Activated CD8-positive, alpha-beta memory T cell treated with anti-CD3 and anti-CD28 coated beads, Interleukin-2, amount 50 U/mL, for 4 hours (primary cell): Measurements from ENCODE around the gene STARD5.

Experiments
- DNase-seq: peaks from one replicate; pipeline ENCODE4 v3.0.0-alpha.2; 2020

Gene STARD5

DNA sequence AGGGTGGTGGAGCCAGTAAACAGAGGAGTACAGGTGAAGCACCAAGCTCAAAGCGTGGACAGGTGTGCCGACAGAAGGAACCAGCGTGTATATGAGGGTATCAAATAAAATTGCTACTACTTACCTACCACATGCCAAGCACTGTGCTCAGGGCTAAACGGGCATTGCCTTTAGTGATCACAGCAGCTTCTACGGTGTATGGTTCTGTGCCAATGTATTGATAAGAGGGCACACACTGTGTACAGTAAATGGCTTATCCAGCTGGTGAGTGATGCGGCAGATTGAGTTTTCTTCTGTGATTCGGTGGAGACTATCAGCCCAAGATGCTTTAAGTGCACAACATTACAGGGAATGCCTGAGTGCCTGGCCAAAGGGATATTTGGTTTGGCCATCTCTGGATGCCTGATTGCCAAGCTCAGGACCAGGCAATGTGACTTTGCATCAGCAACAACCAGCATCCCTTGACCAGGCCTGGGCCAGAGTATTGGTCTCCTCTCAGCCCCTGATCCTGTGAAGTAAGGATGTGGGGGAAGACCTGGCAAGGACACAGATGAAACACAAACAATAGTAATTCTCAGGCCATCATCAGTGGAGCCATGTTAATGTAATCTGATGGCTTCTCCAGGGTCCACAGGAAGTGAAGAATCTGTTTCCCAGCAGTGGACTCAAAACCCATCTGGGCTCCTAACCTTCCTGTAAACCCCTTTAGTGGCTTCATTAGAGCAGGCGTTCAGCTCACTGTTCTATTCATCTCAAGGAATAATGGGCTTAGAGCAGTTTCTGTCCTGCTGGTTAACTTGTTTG lies 14.1 kb downstream of the STARD5 start:
- no peak for DNase-seq

DNA sequence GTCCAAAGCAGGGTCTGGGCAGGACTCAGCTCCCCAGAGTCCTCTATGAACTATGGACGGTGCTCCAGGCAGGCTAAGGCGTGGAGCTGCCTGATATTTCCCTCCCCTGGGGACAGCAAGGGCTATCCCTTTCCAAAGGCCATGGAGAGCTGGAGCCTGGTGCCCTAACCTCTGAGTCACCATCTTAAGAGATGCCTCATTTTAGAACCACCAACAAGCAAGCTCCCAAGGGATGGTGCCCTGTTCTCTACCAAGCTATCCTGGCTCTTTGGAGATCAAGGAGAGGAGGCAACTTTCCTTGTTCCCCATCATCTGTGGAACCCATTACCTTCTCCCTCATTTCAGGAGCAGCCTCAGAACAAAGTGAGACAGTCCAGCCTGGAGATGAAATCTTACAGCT lies 15.7 kb downstream of the STARD5 start:
- no peak for DNase-seq

DNA sequence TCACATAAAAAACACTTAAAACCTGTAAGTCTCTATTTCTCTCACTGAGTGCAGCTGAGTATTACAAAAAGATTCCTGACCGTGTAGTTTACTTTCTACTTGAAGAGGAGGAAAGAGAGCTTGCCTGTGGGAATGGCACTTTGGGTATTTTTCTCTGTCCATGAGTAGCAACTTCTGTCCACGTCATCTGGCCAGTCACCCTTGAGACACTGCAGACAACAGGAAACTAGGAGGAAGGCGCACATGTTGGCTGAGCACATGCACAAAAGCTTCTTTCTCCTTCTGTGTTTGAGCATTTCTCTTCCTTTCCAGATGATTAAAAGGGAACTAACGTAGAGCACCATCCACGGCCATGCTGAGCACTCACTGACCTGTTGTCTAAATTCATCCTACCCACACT lies 19.7 kb downstream of the STARD5 start:
- DNase-seq: no peak

DNA sequence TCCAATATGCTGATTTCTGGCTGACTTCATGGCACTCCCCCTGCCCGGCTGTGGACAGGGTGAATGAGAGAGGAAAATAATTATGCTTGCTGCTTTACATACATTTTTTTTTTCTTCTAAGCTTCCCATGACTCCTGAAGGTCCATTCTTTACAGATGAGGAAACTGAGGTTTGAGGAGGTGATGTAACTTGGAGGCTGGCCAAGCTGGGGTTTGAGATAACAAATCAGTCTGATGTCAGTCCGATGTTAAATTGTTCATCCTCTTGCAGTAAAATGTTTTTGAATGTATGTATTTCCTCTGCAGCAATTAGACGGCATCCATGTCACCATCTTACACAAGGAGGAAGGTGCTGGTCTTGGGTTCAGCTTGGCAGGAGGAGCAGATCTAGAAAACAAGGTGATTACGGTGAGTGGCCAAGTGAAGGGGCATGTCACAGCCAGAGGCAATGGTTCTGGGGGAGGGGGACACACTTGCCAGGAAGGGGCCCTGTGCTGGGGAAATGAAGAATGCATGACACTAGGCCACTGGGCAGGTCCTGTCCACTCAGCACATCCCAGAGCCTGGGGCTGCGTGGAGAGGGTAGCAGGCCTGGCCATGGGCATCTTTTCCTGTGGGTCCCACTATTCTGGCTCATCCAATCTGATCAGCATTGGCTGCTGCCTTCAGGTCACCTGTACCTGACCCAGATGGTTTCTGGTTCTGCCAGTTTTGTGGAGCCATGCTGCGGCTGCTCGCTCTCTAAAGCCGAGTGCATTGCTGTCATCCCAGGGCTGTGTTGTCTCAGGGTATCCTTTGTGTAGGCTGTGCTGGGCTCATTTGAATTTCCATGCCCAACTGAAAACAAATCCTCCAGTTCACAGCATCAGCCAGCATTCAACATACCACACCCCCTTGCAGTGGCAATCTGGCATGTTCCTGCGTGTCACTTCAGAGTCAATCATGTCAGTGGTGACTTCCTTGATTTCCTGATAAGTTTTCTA lies 20.4 kb downstream of the STARD5 start:
- DNase-seq: no peak

DNA sequence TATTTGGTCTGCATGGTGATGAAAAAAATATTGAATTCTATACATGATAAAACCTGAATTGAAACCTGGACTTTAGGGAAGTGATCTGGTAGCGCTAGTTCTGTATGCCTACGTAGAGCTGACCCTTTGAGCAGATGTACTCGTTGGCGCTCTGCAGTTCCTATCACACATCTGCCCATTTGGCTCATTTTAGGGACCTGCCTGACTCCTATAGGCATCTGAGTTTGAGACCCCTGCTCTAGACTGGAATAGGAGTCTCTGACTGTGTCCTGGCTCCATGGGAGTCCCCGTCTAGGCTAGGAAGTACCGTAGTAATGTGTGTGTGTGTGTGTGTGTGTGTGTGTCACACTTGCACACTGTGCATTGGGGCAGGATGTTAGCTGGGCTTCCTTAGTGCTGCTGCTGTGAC lies 21.2 kb downstream of the STARD5 start:
- no peak for DNase-seq

DNA sequence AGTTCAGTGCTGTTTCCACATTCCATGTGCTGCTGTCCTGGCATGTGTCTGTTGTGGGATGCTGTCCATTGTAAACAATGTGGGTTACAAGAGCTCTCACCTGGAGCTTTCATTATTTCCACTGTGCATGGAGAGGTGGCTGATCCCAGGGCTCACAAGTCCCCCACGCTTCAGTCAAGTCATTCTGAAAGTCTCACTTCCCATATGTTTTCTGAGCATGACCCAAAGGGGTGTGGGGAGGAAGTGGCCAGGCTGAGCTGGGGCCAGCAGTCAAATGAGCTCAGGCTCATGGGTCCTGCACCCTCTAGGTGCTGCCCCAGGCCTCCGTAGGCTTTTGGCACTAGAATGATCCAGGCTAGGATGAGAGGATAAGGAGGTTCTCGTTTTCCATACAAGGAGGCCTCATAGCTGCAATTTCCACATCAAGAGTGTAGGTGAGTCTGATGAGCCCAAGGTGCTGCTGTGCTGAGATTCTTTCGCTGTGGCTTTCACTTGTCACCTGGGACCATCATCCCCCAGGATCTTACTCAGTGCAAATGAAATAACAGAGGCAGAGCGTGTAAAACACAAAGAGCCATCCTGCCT lies 22.0 kb downstream of the STARD5 start:
- DNase-seq: no peak

DNA sequence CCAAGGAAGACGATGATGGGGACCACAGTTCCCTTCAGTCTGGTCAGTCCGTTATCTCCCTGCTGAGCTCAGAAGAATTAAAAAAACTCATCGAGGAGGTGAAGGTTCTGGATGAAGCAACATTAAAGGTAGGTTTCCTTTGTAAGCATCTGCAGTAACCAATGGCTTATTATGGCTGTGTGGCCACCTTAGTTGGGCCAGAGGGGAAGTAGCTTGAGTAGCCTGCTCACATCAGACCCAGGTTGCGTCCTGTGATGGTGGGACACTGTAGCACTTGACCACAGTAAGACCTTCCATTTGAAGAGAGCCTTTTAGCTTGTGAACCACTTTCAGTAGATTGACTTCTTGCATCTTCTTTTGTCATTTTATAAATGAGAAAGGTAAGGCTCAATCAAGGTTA lies 22.6 kb downstream of the STARD5 start:
- no peak for DNase-seq

DNA sequence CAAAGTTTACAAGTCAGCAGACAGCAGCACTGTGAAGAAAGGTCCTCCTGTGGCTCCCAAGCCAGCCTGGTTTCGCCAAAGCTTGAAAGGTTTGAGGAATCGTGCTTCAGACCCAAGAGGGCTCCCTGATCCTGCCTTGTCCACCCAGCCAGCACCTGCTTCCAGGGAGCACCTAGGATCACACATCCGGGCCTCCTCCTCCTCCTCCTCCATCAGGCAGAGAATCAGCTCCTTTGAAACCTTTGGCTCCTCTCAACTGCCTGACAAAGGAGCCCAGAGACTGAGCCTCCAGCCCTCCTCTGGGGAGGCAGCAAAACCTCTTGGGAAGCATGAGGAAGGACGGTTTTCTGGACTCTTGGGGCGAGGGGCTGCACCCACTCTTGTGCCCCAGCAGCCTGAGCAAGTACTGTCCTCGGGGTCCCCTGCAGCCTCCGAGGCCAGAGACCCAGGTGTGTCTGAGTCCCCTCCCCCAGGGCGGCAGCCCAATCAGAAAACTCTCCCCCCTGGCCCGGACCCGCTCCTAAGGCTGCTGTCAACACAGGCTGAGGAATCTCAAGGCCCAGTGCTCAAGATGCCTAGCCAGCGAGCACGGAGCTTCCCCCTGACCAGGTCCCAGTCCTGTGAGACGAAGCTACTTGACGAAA lies 24.2 kb downstream of the STARD5 start:
- no peak for DNase-seq

DNA sequence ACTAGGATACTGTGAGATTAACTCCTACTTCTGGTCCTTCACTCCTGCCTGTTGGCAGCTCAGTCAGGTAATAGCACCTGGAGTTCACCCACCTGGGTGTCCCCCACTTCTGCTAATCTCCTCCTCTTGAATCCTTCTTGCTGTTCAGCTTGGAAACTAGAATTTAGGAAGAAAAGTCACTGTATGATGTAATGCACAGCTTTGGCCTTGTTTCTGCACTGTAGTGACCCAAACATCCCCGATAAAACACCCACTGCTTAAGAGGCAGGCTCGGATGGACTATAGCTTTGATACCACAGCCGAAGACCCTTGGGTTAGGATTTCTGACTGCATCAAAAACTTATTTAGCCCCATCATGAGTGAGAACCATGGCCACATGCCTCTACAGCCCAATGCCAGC lies 24.8 kb downstream of the STARD5 start:
- no peak for DNase-seq

DNA sequence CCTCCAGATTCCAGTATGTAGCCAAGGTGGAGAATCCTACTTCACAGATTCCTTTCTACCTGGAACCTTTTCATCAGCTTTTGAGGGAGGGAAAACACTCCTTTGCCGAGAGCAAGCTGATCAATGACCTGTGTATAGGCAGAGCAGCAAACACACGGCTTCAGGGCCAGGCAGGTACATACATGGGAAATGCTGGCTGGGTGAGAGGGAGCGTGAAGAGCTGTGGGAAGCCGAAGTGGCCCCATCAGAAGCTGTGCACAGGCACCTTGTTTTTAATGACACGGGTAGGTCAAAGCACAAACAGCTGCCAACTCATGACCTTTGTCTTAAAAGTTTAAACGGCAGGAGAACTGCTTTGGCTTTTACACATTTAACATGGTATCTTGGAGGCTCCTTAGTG lies 25.3 kb downstream of the STARD5 start:
- DNase-seq: no peak

DNA sequence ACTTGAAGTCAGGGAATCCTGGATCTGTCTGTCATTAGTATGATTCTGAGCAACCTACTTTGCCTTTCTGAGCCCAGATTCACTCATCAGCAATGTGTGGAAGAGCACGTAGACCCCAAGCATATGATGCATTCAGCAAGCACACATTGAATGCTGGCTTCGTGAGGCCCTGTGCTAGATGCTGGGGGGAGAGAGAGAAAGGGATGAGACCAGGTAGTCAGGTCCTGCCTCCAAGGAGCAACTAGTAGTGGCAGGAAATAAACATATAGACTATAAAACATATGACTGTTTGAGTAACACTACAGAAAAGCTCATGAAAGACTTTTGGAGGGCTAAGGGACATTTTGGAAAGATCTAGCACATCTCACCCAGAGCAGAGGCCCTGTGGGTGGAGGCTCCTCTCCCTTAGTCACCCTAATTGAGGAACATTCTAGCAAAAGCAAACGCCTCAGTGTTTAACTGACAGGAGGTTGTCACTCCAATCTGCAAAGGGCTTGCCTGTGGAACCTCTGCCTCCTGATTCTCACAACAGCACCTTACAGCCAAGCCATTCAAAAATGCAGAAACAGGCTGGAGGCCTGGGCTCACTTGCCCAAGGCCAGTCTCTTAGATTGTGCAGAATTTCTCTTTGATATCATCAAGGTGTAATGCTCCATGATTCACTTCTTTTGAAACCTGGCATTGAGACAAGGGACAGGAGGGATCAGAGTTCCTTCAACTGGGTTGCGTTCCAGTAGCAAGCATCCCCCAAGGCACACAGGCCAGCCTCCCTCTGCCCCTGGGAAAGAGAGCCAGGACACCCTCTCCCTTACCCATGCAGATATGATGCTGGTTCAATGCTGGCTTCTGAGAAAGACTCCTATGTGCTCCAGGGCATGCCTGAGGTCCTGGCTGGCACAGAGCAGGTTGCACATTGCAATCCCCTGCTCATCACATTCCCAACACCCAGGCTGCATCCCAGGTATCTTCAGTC lies 26.1 kb downstream of the STARD5 start:
- DNase-seq: no peak

DNA sequence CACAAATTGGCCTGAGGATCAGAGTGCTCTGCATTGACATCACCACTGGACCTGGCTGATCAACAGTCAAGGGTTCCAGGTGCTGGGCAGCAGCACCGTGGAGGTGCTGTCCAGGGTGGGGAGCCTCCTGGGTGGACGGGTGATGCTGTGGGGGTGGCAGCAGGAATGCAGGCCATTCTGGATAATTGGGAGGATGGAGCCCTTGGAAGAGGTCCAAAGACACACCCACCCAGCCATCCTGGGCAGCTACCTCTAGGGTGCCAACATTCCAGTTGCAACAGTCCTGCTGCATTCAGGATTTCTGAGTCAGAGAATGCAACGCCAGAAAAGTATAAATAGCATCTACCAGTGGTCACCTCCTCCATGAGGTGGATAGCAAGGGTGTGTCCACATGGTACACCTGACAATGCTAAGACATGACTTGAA lies 26.8 kb downstream of the STARD5 start:
- DNase-seq: no peak

DNA sequence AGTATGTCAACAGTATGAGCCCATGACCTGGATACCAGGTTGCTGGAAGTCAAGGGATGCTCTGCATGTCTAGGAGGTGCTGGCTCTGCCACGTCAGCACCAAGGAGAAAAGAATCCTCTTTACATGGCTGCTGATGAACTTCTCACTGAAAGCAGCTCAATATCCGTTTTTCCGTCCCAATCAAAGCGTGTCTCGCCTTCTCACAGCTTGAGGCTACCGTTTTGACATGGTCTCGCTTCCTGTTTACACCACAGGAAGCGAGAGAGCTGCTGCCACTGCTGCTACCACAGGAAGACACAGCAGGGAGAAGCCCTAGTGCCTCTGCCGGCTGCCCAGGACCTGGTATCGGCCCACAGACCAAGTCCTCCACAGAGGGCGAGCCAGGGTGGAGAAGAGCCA lies 27.3 kb downstream of the STARD5 start:
- peak; percentile 51 for DNase-seq

DNA sequence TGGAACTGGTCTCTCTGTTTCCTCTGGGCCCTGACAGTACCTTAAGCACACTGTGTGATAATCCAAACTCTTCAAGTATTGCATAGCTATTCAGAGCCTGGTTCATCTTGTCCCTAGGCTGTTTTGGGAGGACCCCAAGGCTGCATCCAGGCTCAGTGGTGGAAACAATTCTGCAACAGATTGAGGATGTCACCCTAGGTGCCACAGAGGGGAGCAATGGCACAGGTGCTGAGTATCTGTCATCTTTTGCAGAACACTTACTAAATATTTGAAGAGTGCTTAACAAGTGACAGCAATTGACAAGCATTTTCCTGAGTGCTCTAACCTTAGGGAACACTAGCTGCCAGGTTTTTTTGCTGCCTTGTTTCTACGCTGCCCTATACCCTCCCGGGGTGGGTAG lies 27.8 kb downstream of the STARD5 start:
- DNase-seq: no peak

DNA sequence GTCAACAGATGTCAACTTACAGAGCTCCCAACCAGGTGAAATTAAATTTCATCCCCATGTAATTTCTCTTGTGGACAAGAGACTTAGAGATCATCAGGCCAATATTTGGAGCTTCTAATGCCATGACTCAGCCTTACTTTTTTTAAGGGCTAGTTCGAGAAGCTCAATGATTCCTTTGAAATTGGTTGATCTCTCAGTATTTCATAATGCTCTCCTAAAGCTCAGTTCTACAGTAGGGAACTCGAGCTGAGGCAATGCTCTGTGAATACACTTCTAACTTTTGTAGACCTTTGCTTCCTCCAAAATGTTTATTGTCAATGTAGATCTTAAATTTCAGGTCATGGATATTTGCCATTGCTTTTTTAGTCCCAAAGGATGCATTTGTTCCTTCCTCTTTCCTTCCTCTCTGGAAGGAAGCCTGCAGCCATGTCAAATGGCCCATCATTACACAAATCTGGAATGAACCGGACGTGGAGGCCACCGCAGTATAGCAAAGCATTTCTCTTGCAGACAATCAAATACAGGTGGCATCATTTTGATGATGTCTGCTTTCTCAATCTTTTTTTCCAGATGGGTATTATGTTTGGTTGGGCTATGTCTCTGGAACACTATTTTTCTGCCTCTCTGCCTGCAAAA lies 28.3 kb downstream of the STARD5 start:
- DNase-seq: no peak

DNA sequence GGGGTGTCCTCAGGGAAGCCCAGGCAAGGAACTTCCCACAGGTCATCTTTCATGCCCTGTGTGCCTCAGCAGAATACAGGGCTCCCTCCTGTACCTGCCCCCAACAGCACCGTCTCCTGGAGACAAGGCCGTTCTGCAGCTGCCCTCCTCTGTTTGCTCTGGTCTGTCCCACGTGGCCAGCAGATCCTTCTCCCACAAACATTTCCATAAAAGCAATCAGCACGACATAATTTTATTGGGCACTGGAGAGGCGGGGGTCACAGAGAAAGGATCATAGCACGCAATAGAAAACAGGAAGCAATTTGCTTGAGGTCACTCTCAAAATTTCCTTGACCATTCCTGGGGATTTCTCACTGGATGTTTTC lies 29.4 kb downstream of the STARD5 start:
- DNase-seq: no peak

DNA sequence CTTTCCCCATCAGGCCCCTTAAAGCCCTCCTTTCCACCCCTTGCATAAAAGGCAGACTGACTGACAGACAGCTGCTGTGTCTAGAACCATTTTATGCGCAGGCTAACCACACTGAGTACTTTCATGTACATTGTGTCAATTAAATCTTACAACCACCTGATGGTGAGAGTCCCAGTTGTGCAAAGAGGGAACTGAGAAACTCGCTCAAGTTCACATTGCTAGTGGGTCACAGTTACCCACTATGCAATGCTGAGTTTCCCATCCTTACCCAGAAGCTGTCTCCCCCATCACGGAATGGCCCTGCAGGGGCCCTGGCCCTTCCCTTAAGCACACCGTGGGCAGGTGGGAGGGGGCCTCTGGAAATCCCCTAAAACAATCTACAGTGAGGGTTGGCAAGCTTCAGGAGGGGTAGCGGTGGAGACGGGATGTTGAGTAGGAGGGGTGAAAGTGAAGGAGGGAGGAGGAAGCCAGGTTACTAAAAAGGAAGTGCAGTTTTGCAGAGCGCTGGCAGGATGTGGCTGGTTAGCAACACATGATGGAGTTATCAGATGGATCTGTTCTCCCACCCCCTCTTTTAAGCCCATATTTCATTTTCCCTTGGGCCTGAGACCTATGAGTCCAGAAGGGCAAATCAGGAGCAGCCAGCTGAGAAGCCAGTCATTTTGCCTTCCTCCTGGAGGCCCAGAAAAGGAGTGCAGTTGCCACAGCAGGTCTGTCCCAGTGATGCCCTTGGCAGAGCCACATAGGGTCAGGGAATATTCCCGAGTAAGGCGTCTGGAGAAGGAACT lies 30.0 kb downstream of the STARD5 start:
- DNase-seq: peak; percentile 63

DNA sequence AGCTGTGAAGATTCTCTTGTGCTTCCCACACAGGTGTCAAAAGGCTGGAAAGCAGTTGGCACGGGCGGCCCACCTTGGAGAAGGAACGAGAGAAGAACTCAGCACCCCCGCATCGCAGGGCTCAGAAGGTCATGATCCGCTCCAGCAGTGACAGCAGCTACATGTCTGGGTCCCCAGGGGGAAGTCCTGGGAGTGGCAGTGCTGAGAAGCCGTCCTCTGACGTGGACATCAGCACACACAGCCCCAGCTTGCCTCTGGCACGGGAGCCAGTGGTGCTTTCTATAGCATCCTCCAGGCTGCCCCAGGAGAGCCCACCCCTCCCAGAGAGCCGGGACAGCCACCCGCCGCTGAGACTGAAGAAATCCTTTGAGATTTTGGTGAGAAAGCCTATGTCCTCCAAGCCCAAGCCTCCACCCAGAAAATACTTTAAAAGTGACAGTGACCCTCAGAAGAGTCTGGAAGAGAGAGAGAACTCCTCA lies 31.4 kb downstream of the STARD5 start:
- peak; percentile 47 for DNase-seq

DNA sequence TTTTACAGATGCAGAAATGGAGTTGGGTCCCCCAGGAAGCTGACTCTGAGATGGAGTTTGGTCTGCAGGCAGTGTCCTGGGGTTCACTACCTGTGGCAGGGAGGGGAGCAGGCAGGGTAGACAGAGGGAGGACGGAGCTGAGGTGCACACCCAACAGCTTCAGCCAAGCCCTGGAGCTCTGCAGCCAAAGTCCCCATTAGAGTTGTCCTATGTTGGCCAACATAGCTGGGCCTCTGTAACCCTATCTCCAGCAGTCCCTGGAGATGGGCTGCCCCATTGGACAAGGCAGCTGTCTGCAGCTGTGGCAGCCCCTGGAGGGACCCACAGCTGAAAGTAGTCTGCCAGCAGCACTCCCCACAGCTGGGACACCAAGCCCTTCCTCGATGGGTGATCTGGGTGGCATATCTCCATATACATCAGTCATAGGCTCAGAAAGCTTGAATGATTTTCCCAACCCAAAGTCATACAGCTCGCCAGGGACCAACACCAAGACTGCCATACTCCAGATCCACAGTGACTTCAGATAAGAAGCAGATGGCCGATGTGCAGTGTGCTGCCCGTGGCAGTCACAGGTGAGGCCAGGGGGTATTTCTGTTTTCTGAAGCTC lies 31.9 kb downstream of the STARD5 start:
- no peak for DNase-seq

DNA sequence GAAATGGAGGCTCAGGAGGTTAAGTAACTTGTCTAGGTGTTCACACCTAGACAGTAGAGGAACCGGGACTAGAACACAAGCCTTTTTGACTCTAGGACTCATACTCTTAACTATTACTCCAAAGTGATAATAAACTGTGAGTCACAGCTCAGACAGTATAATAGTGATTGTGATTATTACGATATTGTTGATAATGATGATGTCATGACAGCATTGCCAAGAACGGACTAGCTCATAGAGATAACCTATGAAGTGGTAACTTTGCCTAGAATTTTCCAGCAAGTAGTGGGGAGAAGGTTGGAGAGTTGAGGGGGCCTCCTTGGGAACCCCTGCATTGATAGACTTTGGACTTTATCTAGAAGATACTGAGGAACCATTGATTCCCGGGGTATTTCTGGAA lies 34.0 kb downstream of the STARD5 start:
- DNase-seq: no peak
